ENCODE data around the gene DLX2. TPM values are rescaled to one million over a fixed set of nuclear protein-coding genes. Genes with fewer than 3 reads are reported as not detected.
"Not testable (repeated sequence)": the region's sequence is repeated elsewhere in the genome, so short reads cannot be mapped to it uniquely, and the experiment has no call there.

Gene DLX2
- total RNA-seq, 2 donors from 2014 or later = not detected

GRCh38 chr2:172073518-172073917 is 29.2 kb downstream of the DLX2 start:
- Histone ChIP-seq H3K4me3 (no peak overlapping the region), H3K9me3 (no peaks in the 10 kb centered on the region), H3K4me1 (no peaks in the 10 kb centered on the region), H3K27ac (no peak overlapping the region), H3K36me3 (replicated peaks in 1 of 2; ENCODE audit: insufficient read depth in 1 of 2, low read depth in 2 of 2) (no peaks in the 10 kb centered on the region), H3K27me3 (no peaks in the 10 kb centered on the region)
- WGBS, 2 donors = 88 to 91% methylated on average over 4 of the region's 4 CpGs
- DNase-seq (no peak), ATAC-seq (no peak)
- intact Hi-C loops (cut with DNase I) = no loop called here
- no peak for TF ChIP-seq POLR2A (IDR thresholded peaks at IDR 0.05)
- TF ChIP-seq, protein P1, sequence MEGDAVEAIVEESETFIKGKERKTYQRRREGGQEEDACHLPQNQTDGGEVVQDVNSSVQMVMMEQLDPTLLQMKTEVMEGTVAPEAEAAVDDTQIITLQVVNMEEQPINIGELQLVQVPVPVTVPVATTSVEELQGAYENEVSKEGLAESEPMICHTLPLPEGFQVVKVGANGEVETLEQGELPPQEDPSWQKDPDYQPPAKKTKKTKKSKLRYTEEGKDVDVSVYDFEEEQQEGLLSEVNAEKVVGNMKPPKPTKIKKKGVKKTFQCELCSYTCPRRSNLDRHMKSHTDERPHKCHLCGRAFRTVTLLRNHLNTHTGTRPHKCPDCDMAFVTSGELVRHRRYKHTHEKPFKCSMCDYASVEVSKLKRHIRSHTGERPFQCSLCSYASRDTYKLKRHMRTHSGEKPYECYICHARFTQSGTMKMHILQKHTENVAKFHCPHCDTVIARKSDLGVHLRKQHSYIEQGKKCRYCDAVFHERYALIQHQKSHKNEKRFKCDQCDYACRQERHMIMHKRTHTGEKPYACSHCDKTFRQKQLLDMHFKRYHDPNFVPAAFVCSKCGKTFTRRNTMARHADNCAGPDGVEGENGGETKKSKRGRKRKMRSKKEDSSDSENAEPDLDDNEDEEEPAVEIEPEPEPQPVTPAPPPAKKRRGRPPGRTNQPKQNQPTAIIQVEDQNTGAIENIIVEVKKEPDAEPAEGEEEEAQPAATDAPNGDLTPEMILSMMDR (IDR thresholded peaks at IDR 0.05) = no peak

DNA sequence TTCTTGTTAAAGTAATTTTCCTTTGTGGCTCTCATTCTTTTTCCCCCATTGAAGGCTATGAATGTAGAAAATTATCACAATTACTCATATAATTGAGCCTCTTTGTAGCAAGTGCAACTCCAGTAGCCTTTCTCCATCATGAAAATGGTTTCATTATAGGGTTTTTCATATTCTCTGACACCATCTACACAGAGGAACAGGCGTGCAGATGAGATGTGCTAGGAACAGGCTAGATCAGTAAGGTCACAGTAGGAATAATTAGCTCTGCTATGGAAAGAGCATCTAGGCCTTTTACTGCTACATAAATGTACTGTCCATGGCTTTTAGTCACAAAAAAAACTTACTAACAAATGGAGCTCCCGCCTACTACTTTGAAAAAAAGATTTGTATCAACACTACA is 30.0 kb downstream of the DLX2 start:
- 98% methylated on average over 2 of the region's 2 CpGs for WGBS, 2 donors
- Histone ChIP-seq H3K4me3 (no peak overlapping the region), H3K27me3 (no peaks in the 10 kb centered on the region), H3K9me3 (no peaks in the 10 kb centered on the region), H3K36me3 (replicated peaks in 1 of 2; ENCODE audit: insufficient read depth in 1 of 2, low read depth in 2 of 2) (no peaks in the 10 kb centered on the region), H3K4me1 (no peaks in the 10 kb centered on the region), H3K27ac (no peak overlapping the region)
- intact Hi-C loops (cut with DNase I) = no loop called here
- ATAC-seq (no peak), DNase-seq (no peak)
- TF ChIP-seq POLR2A (IDR thresholded peaks at IDR 0.05) = no peak
- TF ChIP-seq, protein P1 (IDR thresholded peaks at IDR 0.05) = no peak

- ATAC-seq (no peak), DNase-seq (no peak)
- 88 to 95% methylated on average over 3 of the region's 3 CpGs for WGBS, 2 donors
- TF ChIP-seq, protein P1 (IDR thresholded peaks at IDR 0.05) = no peak
- no peak for TF ChIP-seq POLR2A (IDR thresholded peaks at IDR 0.05)
- Histone ChIP-seq H3K27ac (no peak overlapping the region), H3K9me3 (no peaks in the 10 kb centered on the region), H3K27me3 (no peaks in the 10 kb centered on the region), H3K4me1 (no peaks in the 10 kb centered on the region), H3K4me3 (no peak overlapping the region), H3K36me3 (replicated peaks in 1 of 2; ENCODE audit: insufficient read depth in 1 of 2, low read depth in 2 of 2) (no peaks in the 10 kb centered on the region)
- intact Hi-C loops (cut with DNase I) = no loop called here
Measured at GRCh38 chr2:172072303-172072702, 30.4 kb downstream of the DLX2 start.

DNA sequence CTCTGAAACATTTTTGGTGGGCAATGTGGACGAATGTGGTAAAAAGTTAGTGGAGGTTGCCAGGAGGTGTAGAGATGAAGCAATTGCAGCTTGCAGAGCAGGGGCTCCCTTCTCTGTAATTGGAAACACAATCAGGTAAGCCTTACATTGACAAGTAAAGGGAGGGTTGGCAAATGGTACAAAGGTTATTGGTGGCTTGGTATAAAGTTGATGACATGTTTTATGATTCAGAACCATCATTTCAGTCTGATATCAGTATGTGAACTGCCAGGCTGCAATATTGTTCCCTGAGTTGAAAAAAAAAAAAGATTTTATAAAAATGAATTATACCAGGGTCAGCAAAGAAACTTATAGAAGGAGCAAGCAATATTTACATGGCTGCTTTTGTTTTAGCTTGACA is 31.8 kb downstream of the DLX2 start:
- Histone ChIP-seq H3K36me3 (replicated peaks in 1 of 2; ENCODE audit: insufficient read depth in 1 of 2, low read depth in 2 of 2) (no peaks in the 10 kb centered on the region), H3K27me3 (no peaks in the 10 kb centered on the region), H3K4me3 (no peak overlapping the region), H3K27ac (no peak overlapping the region), H3K4me1 (no peaks in the 10 kb centered on the region), H3K9me3 (no peaks in the 10 kb centered on the region)
- DNase-seq (no peak), ATAC-seq (no peak)
- intact Hi-C loops (cut with DNase I) = no loop called here
- TF ChIP-seq POLR2A (IDR thresholded peaks at IDR 0.05) = no peak
- TF ChIP-seq, protein P1 (IDR thresholded peaks at IDR 0.05) = no peak
- WGBS, 2 donors = 81 to 82% methylated on average over 1 of the region's 1 CpG

- intact Hi-C loops (cut with DNase I); H3K36me3 ChIP-seq (replicated peaks in 1 of 2; ENCODE audit: insufficient read depth in 1 of 2, low read depth in 2 of 2); H3K4me3 ChIP-seq; H3K27me3 ChIP-seq; H3K27ac ChIP-seq; DNase-seq; H3K9me3 ChIP-seq; ATAC-seq; H3K4me1 ChIP-seq: not testable (repeated sequence)
- WGBS, 2 donors = 90 to 92% methylated on average over 4 of the region's 4 CpGs
Measured at GRCh38 chr2:172067905-172068304, 34.8 kb downstream of the DLX2 start.
